GM18867 (cell line): ENCODE data around the gene EIF4G1.
"Not testable (repeated sequence)": the region's sequence is repeated elsewhere in the genome, so short reads cannot be mapped to it uniquely, and the experiment has no call there.

Experiments
- ATAC-seq: cut with Tn5 transposase; IDR thresholded peaks from one replicate; pipeline ENCODE4 v1.9.1; 2021; ENCODE audit warnings: mild to moderate bottlenecking, moderate library complexity; ENCODE audit not compliant: unreplicated experiment

The EIF4G1 gene

GRCh38 chr3:184314363-184314699 lies at the start of gene EIF4G1:
TSS of gene EIF4G1 (plus strand) at chr3:184314606. CDS start at chr3:184315797, 1,191 bp downstream.
- ATAC-seq: peak; percentile 84

DNA sequence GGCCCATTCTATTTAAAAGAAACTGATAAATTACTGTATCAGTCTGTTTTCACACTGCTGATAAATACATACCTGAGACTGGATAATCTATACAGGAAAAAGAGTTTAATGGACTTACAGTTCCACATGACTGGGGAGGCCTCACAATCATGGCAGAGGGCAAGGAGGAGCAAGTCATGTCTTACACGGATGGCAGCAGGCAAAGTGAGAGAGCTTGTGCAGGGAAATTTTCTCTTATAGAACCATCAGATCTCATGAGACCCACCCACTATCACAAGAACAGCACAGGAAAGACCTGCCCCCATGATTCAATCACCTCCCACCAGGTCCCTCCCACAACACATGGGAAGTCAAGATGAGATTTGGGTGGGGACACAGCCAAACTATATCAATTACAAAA lies 47.2 kb upstream of the EIF4G1 start:
- not testable (repeated sequence) for ATAC-seq

DNA sequence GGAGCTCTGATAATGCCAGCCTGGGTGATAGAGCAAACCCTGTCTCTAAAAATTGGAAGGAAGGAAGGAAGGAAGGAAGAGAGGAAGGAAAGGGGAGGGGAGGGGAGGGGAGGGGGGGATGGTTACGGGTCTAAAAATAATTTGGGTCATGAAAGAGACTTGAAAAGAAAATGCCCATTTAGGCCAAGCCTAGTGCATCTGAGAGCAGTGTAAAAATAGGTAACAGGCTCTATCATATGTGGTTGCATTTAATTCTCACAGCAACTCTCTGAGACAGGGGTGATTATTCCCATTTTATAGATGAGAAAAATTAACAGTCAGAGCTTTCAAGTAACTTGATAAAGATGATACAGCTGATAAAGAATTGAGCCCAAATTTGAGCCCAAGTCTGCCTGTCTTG lies 42.1 kb upstream of the EIF4G1 start:
- no peak for ATAC-seq

GRCh38 chr3:184275381-184275701 lies 39.1 kb upstream of the EIF4G1 start:
- ATAC-seq: no peak

DNA sequence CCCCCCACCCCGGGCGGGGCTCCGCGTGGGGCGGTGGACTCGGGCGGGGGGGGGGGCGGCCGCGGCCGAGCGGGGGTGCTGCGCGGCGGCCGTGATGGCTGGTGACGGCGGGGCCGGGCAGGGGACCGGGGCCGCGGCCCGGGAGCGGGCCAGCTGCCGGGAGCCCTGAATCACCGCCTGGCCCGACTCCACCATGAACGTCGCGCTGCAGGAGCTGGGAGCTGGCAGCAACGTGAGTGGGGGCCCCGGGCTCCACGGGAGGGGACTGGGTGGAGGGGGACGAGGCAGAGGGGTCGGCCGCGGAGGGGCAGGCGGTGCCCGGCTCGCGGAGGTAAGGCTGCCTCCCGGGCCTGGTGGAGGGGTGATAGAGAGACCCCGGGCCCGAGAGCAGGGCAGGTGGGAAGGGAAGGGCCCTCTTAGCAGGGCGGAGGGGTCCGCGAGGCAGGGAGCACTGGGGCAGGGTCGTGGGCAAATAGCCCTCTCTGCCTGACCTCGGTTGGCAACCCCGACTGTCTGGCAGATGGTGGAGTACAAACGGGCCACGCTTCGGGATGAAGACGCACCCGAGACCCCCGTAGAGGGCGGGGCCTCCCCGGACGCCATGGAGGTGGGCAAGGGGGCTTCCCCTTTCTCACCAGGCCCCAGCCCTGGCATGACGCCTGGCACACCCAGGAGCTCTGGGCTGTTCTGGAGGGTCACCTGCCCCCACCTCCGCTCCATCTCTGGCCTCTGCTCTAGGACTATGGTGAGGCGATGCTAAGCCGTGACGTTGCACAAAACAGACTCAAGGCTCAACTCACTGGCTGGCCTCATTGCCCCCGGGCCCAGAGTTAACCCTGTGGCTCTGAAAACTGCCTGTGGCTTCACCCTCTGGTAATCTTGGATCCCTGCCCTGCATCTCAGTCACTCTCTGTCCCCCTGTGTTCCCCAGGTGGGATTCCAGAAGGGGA lies 38.2 kb upstream of the EIF4G1 start, which contains the start of gene ECE2:
TSS of gene ECE2 (plus strand) at position 62 of the 950 bp plus-strand sequence. CDS start at position 194, 132 bp downstream.
- ATAC-seq: no peak

GRCh38 chr3:184277366-184277765 lies 37.0 kb upstream of the EIF4G1 start:
- no peak for ATAC-seq

- ATAC-seq: no peak
Observed at GRCh38 chr3:184282941-184283340, 31.5 kb upstream of the EIF4G1 start.

DNA sequence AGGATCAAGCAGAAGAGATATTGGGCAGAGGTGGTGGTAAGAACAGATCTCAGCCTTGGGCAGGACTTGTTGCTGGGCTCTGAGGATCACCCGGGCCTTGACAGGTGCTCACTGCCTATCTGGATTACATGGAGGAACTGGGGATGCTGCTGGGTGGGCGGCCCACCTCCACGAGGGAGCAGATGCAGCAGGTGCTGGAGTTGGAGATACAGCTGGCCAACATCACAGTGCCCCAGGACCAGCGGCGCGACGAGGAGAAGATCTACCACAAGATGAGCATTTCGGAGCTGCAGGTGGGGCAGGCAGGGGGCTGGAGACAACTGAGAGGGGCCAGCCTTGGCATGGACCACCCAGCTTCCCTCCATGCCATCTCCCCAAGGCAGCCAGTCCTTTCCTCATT lies 30.7 kb upstream of the EIF4G1 start:
- no peak for ATAC-seq

- no peak for ATAC-seq
Observed at GRCh38 chr3:184284696-184285095, 29.7 kb upstream of the EIF4G1 start.

GRCh38 chr3:184289426-184289938 lies 24.9 kb upstream of the EIF4G1 start:
- peak; percentile 52 for ATAC-seq

DNA sequence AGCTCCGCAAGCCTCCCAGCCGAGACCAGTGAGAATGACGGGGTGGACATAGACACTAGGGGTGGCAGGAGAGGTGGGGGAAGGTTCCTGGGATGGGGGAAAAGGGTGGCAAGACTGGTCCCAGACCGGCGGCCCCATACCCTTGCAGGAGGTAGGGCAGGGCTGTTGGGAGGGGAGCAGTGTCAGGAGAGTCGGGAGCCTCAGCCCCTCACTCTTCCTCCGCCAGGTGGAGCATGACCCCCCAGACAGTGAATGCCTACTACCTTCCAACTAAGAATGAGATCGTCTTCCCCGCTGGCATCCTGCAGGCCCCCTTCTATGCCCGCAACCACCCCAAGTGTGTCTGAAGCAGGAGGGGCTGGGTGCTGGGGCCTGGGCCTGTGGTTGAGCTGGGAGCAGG lies 24.1 kb upstream of the EIF4G1 start:
- no peak for ATAC-seq

GRCh38 chr3:184291044-184291737 lies 23.2 kb upstream of the EIF4G1 start:
- no peak for ATAC-seq

DNA sequence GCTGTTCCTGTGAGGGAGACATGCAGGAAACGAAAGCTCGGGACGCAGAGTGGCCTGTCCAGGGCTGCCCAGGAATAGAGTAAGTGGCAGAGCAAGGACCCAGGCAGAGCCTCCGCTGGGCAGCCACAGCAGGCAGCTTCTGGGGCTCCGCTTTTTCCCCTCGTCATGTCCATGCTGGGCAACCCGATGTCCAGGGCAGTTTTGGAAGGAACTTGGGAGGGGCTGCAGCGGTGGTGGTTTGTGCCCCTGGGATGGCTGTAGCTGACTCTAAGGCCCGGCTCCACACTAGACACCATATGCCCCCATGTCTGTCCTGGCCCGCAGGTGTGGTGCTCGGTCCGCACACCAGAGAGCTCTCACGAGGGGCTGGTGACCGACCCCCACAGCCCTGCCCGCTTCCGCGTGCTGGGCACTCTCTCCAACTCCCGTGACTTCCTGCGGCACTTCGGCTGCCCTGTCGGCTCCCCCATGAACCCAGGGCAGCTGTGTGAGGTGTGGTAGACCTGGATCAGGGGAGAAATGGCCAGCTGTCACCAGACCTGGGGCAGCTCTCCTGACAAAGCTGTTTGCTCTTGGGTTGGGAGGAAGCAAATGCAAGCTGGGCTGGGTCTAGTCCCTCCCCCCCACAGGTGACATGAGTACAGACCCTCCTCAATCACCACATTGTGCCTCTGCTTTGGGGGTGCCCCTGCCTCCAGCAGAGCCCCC lies 22.5 kb upstream of the EIF4G1 start:
- no peak for ATAC-seq

GRCh38 chr3:184295771-184296170 lies 18.6 kb upstream of the EIF4G1 start:
- ATAC-seq: no peak

DNA sequence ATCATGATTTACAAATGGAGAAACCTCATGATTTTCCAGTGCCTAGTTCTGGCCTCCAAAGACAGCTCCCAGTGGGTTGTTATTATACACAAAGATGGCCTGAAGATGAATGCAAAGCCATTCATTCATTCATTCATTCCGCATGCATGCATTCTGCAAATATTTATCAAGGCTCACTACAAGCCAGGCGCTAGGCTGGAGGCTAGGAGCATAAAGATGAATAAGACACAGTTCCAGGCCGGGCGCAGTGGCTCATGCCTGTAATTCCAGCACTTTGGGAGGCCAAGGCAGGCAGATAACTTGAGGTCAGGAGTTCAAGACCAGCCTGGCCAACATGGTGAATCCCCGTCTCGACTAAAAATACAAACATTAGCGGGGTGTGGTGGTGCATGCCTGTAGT lies 17.8 kb upstream of the EIF4G1 start:
- ATAC-seq: no peak

GRCh38 chr3:184298759-184299487 lies 15.5 kb upstream of the EIF4G1 start, which contains the start of gene PSMD2:
TSS of gene PSMD2 (plus strand) at chr3:184299241. CDS start at chr3:184299267, 26 bp downstream.
- ATAC-seq: peak; percentile 93

DNA sequence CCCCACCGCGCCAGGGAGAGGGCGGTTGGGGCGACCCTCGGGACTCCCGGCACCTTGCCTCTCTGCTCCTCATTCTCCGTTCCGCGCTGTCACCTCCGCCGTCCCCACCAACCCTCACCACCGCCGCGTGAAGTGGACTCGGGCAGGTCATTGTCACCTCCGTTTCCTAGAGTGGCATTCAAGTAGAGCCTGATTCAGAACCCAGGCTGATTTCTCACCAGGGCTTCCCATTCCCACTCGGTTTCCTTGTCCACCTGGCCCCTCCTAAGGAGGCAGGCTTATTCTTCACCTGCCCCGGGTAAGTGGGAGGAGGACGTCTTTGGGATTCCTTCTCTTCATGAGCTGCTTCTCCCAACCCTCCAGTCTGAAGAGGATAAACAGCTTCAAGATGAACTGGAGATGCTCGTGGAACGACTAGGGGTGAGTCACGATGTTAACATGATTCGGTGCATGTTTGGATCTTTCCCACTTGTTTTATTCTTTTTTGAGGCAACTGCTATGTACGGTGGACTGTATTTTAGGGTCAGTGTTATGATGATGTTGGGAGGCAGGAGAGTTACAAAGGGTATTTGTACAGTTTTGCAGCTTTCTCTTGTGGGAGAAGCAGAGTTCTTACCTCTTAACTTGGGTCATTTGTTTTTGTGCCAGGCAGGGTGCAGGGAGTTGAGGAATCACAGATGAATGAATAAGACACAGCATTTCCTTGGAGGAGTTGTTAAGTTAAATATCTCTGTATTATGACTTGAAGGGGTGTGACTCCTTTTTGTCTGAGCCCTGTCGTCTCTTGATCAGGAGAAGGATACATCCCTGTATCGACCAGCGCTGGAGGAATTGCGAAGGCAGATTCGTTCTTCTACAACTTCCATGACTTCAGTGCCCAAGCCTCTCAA lies 14.7 kb upstream of the EIF4G1 start:
- no peak for ATAC-seq

DNA sequence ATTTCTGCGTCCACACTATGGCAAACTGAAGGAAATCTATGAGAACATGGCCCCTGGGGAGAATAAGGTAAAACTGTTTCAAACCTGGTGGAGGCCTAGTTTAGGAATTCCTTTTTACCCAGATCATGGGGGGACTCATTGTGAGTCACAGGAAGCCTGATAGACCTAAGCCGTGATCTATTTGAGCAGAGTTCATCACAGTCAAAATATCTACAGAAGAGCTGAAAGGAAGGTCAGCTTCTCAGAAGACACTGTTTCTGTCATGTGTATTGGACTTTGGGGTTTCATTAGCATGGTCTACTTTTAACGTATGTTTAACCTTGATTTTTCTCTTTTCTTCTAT lies 14.1 kb upstream of the EIF4G1 start:
- no peak for ATAC-seq

DNA sequence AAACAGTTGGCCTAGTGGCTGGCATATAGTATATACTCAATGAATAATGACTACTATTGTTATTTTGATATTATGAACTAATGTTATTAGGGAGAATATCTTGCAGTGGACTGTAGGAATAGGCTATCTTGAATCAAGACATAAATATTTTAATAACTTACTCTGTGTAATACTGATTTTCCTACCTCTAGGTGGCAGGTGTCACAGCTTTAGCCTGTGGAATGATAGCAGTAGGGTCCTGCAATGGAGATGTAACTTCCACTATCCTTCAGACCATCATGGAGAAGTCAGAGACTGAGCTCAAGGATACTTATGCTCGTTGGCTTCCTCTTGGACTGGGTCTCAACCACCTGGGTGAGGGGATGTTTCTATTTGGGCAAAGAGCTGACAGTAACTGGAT lies 8.8 kb upstream of the EIF4G1 start:
- ATAC-seq: no peak
